A549 (cell line): ENCODE results near the gene TTC39B. TPM values are rescaled to one million over a fixed set of nuclear protein-coding genes. Genes with fewer than 3 reads are reported as not detected.

Experiments
- ATAC-seq, 2 experiments: fragments of 200-7000 bp in 1 of 2; fragments of >200 bp in 1 of 2; cut with Nextera tagmentation in 1 of 2; cut with Tn5 transposase in 1 of 2; 3 replicates each; pipeline versions ENCODE4 v1.8.0 to v1.9.1; 2018 to 2020; ENCODE audit warnings: mild to moderate bottlenecking in 1 of 2, moderate library complexity in 1 of 2
- CTCF ChIA-PET: fragments of 300-600 bp; sonication (Branson Sonifier 250); formaldehyde crosslinking; extraction: SDS; loops from one replicate; lab custom pipeline; 2021; ENCODE audit warnings: antibody characterized with exemption, inconsistent platforms; lab: Yijun Ruan, JAX
- POLR2A ChIA-PET: fragments of 350-600 bp; formaldehyde crosslinking; extraction: SDS; loops from one replicate; lab custom pipeline; 2021; ENCODE audit warnings: antibody characterized with exemption, inconsistent platforms; lab: Yijun Ruan, JAX
- DNase-seq, 2 experiments: peaks; one replicate each; pipeline versions ENCODE4 v3.0.0 to v3.0.0-alpha.2; 2011 to 2016; ENCODE audit warnings: low read depth in 1 of 2, low spot score in 1 of 2
- FAIRE-seq: peaks from 2 replicates; lab custom pipeline; 2011; peaks lifted over from hg19 to GRCh38; lab: Jason Lieb, UNC
- H3K27ac ChIP-seq, 2 experiments: fragments of >200 bp; sonication (Bioruptor Twin); formaldehyde crosslinking; 3 replicates each; pipeline ENCODE4 v1.5.1; 2016 to 2017
- H3K4me1 ChIP-seq: fragments of >200 bp; sonication (Bioruptor Twin); formaldehyde crosslinking; 3 replicates; pipeline ENCODE4 v1.6.1; 2016
- H3K4me2 ChIP-seq: fragments of >200 bp; sonication (Bioruptor Twin); formaldehyde crosslinking; 3 replicates; pipeline ENCODE4 v1.6.1; 2016
- H3K4me3 ChIP-seq: fragments of >200 bp; sonication (Bioruptor Twin); formaldehyde crosslinking; 3 replicates; pipeline ENCODE4 v1.5.1; 2016
- H3K9me3 ChIP-seq: fragments of >200 bp; sonication (Bioruptor Twin); formaldehyde crosslinking; 3 replicates; pipeline ENCODE4 v1.6.1; 2016
- ATOH8 ChIP-seq: fragments of 250-450 bp; sonication (Bioruptor Pico); IDR thresholded peaks from 2 replicates; pipeline ENCODE4 v1.5.0; 2020; ENCODE audit warnings: low read depth, mild to moderate bottlenecking, moderate library complexity
- CBX2 ChIP-seq: fragments of 200-600 bp; sonication (generic); IDR thresholded peaks from 2 replicates; pipeline ENCODE4 v1.6.1; 2016; ENCODE audit warnings: low read depth, mild to moderate bottlenecking, borderline replicate concordance
- CBX8 ChIP-seq: fragments of 200-600 bp; sonication (generic); IDR thresholded peaks from 2 replicates; pipeline ENCODE4 v1.6.1; 2016
- CEBPB ChIP-seq, 2 experiments: fragments of >200 bp in 1 of 2; sonication (Bioruptor Twin) in 1 of 2; formaldehyde crosslinking in 1 of 2; IDR thresholded peaks; 2 replicates each; pipeline ENCODE4 v1.6.1; 2012 to 2016
- ESRRA ChIP-seq: fragments of 150-350 bp; IDR thresholded peaks from 2 replicates; pipeline ENCODE4 v1.6.1; 2014; ENCODE audit warnings: mild to moderate bottlenecking, low read length, borderline replicate concordance
- HOXB5 ChIP-seq: fragments of 250-450 bp; sonication (Bioruptor Pico); IDR thresholded peaks from 2 replicates; pipeline ENCODE4 v1.5.0; 2020; ENCODE audit warnings: mild to moderate bottlenecking, moderate library complexity
- JUN ChIP-seq, 2 experiments: fragments of >200 bp; sonication (Bioruptor Twin); formaldehyde crosslinking; IDR thresholded peaks; 2 replicates in 1 of 2; 3 replicates in 1 of 2; pipeline ENCODE4 v1.6.1; 2016 to 2017
- KDM1A ChIP-seq: fragments of 200-600 bp; sonication (generic); IDR thresholded peaks from 2 replicates; pipeline ENCODE4 v1.6.1; 2016; ENCODE audit warnings: low read depth, mild to moderate bottlenecking
- MAFK ChIP-seq: fragments of 450-650 bp; IDR thresholded peaks from 2 replicates; pipeline ENCODE4 v1.6.1; 2014; ENCODE audit not compliant: partially characterized antibody
- MAX ChIP-seq: IDR thresholded peaks from 2 replicates; pipeline ENCODE4 v1.6.1; 2012
- MYC ChIP-seq: IDR thresholded peaks from 2 replicates; pipeline ENCODE4 v1.6.1; 2012; ENCODE audit warnings: mild to moderate bottlenecking, inconsistent platforms, low read length, improper control_type of control experiment, borderline replicate concordance
- NFE2L2 ChIP-seq: fragments of 150-350 bp; conservative IDR thresholded peaks from 2 replicates; pipeline ENCODE4 v1.6.1; 2014; ENCODE audit warnings: low read length
- PHF8 ChIP-seq: fragments of 200-600 bp; sonication (generic); IDR thresholded peaks from 2 replicates; pipeline ENCODE4 v1.6.1; 2016; ENCODE audit warnings: low read depth, mild to moderate bottlenecking, antibody characterized with exemption, moderate library complexity, borderline replicate concordance
- POLR2A ChIP-seq: IDR thresholded peaks from 2 replicates; pipeline ENCODE4 v1.6.1; 2012; ENCODE audit warnings: mild to moderate bottlenecking, low read length
- POLR2AphosphoS2 ChIP-seq: conservative IDR thresholded peaks from 2 replicates; pipeline ENCODE4 v1.6.1; 2012; ENCODE audit warnings: low read length, improper control_type of control experiment, inconsistent platforms
- RARB ChIP-seq: fragments of 250-450 bp; sonication (Bioruptor Pico); IDR thresholded peaks from 2 replicates; pipeline ENCODE4 v1.8.0; 2021; ENCODE audit warnings: mild to moderate bottlenecking, moderate library complexity
- RCOR1 ChIP-seq: fragments of 150-350 bp; IDR thresholded peaks from 2 replicates; pipeline ENCODE4 v1.6.1; 2014; ENCODE audit warnings: antibody characterized with exemption, low read length, low read depth
- RFX5 ChIP-seq: fragments of 450-650 bp; IDR thresholded peaks from 2 replicates; pipeline ENCODE4 v1.7.1; 2014; ENCODE audit warnings: antibody characterized with exemption, mild to moderate bottlenecking, moderate library complexity
- RNF2 ChIP-seq: fragments of 200-600 bp; sonication (generic); IDR thresholded peaks from 2 replicates; pipeline ENCODE4 v1.6.1; 2016; ENCODE audit warnings: low read depth, mild to moderate bottlenecking, antibody characterized with exemption, moderate library complexity, borderline replicate concordance
- SREBF2 ChIP-seq: fragments of 450-650 bp; IDR thresholded peaks from 2 replicates; pipeline ENCODE4 v1.6.1; 2014; ENCODE audit warnings: mild to moderate bottlenecking, moderate library complexity
- ZFP36 ChIP-seq: fragments of 450-650 bp; IDR thresholded peaks from 2 replicates; pipeline ENCODE4 v1.6.1; 2014; ENCODE audit warnings: borderline replicate concordance; ENCODE audit not compliant: partially characterized antibody
- ZNF302 ChIP-seq: fragments of 250-450 bp; sonication (Bioruptor Pico); IDR thresholded peaks from 2 replicates; pipeline ENCODE4 v1.9.0; 2021; ENCODE audit warnings: inconsistent platforms, mild to moderate bottlenecking, moderate library complexity
- WGBS: methylation state at CpG from one replicate; pipeline ENCODE4 v1.1.6; 2017; ENCODE audit errors: missing lambda C conversion rate; 5-methylcytosine and 5-hydroxymethylcytosine counted together
- polyA plus RNA-seq, 4 experiments: library from polyadenylated mRNA; depleted of rRNA in 3 of 4; stranded (reverse); fragments of >200 nt; fragmentation: RNase III in 1 of 4; extraction: RNeasy Plus Mini Kit Qiagen cat#74134 plus additional on column Dnase treatment in 1 of 4; gene quantifications; 2 replicates in 3 of 4; 3 replicates in 1 of 4; pipeline ENCODE4 v1.2.3, GENCODE V29; 2011 to 2017
- TF ChIP-seq, protein P1 (sequence below): IDR thresholded peaks from 2 replicates; pipeline ENCODE4 v1.6.1; 2012; ENCODE audit warnings: low read depth, borderline replicate concordance
- TF ChIP-seq, protein P2 (sequence below): fragments of >200 bp; sonication (Bioruptor Twin); formaldehyde crosslinking; IDR thresholded peaks from 3 replicates; pipeline ENCODE4 v1.5.1; 2016
- TF ChIP-seq, protein P3 (sequence below): fragments of 450-650 bp; IDR thresholded peaks from 2 replicates; pipeline ENCODE4 v1.6.1; 2014; ENCODE audit warnings: antibody characterized with exemption

The TTC39B gene
- polyA plus RNA-seq, 2 of the 4 experiments (the other 2 are of a cell fraction): 0.94 to 4.4 TPM

DNA sequence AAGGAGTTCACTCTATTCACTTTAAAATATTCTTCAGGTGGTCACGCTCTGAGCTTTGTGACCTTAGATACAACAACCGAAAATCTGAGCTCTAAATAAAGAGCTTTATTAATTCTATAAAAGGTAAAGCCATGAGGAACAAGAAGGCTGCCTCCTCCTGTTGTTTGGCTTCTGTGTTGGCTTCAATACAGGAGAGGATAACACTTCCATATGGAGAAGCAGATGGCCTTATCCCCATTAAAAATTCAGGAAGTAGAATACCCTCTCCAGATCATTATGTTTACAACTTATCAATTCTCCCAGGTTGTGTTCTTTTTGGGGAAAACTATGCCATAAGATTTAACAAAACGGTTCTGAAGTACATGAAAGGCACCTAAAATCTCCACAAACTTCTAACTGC lies 128.4 kb downstream of the TTC39B start:
- no peak overlapping the region for H3K4me2 ChIP-seq
- ChIA-PET CTCF (no interaction called here), POLR2A (no interaction called here)
- H3K4me1 ChIP-seq: no peaks in the 10 kb centered on the region
- no peak for TF ChIP-seq POLR2AphosphoS2
- no peak for TF ChIP-seq RNF2
- TF ChIP-seq, protein P1, sequence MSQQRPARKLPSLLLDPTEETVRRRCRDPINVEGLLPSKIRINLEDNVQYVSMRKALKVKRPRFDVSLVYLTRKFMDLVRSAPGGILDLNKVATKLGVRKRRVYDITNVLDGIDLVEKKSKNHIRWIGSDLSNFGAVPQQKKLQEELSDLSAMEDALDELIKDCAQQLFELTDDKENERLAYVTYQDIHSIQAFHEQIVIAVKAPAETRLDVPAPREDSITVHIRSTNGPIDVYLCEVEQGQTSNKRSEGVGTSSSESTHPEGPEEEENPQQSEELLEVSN: no peak
- TF ChIP-seq ESRRA: no peak
- no peak for TF ChIP-seq CEBPB (IDR thresholded peaks at IDR 0.05)
- TF ChIP-seq RFX5: no peak
- TF ChIP-seq, protein P2, sequence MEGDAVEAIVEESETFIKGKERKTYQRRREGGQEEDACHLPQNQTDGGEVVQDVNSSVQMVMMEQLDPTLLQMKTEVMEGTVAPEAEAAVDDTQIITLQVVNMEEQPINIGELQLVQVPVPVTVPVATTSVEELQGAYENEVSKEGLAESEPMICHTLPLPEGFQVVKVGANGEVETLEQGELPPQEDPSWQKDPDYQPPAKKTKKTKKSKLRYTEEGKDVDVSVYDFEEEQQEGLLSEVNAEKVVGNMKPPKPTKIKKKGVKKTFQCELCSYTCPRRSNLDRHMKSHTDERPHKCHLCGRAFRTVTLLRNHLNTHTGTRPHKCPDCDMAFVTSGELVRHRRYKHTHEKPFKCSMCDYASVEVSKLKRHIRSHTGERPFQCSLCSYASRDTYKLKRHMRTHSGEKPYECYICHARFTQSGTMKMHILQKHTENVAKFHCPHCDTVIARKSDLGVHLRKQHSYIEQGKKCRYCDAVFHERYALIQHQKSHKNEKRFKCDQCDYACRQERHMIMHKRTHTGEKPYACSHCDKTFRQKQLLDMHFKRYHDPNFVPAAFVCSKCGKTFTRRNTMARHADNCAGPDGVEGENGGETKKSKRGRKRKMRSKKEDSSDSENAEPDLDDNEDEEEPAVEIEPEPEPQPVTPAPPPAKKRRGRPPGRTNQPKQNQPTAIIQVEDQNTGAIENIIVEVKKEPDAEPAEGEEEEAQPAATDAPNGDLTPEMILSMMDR: no peak
- no peak for TF ChIP-seq KDM1A
- TF ChIP-seq, protein P3, sequence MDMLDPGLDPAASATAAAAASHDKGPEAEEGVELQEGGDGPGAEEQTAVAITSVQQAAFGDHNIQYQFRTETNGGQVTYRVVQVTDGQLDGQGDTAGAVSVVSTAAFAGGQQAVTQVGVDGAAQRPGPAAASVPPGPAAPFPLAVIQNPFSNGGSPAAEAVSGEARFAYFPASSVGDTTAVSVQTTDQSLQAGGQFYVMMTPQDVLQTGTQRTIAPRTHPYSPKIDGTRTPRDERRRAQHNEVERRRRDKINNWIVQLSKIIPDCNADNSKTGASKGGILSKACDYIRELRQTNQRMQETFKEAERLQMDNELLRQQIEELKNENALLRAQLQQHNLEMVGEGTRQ: no peak
- TF ChIP-seq JUN (IDR thresholded peaks at IDR 0.05): no peak
- TF ChIP-seq SREBF2: no peak
- no peak for TF ChIP-seq PHF8
- H3K27ac ChIP-seq: no peak overlapping the region
- FAIRE-seq (no peak), ATAC-seq (no peak), DNase-seq (no peak)
- no peaks in the 10 kb centered on the region for H3K9me3 ChIP-seq
- WGBS: 63% methylated on average over 3 of the region's 3 CpGs
- no peak overlapping the region for H3K4me3 ChIP-seq

- ATAC-seq: no peak
- Histone ChIP-seq H3K4me3 (no peak overlapping the region), H3K4me1 (no peaks in the 10 kb centered on the region), H3K4me2 (no peak overlapping the region)
- CTCF ChIA-PET: interaction anchor here (1.7 kb wide), 1 partner anchor 9 kb away, joined by 4 read pairs; no protein-coding TSS in a partner anchor
- TF ChIP-seq NFE2L2 (no peak), MAFK (no peak), RARB (CRISPR knock-in tag) (no peak), MAX (no peak), ZFP36 (no peak), CBX2 (no peak), MYC (no peak), RCOR1 (no peak), ZNF302 (CRISPR knock-in tag) (no peak), CBX8 (no peak), ATOH8 (no peak), HOXB5 (no peak), POLR2A (no peak)
- TF ChIP-seq, protein P2: no peak
- TF ChIP-seq, all 56 proteins: peak for 0
- Histone ChIP-seq H3K9me3 (no peaks in the 10 kb centered on the region), H3K27ac (no peak overlapping the region)
- WGBS: 86% methylated on average over 1 of the region's 1 CpG
- DNase-seq (no peak), FAIRE-seq (no peak)
- POLR2A ChIA-PET: no interaction called here
Observed at GRCh38 chr9:15176836-15177235, 130.2 kb downstream of the TTC39B start.
